Stimulated activated CD4-positive, alpha-beta T cell treated with anti-CD3 and anti-CD28 coated beads, Interleukin-4, amount 100 ng/mL, for 4 hours (primary cell): Measurements from ENCODE around the gene MRPL17.

Experiments used
- DNase-seq, 2 experiments: peaks; one replicate each; pipeline ENCODE4 v3.0.0-alpha.2; 2020

The MRPL17 gene

GRCh38 chr11:6681949-6682348, 1.2 kb downstream of the MRPL17 start:
- DNase-seq, result no peak

GRCh38 chr11:6681505-6681904, 1.6 kb downstream of the MRPL17 start:
- no peak for DNase-seq

- DNase-seq, result no peak
Measured at GRCh38 chr11:6677018-6677417, 6.1 kb downstream of the MRPL17 start.

GRCh38 chr11:6674862-6675261, 8.3 kb downstream of the MRPL17 start:
- DNase-seq, result no peak

GRCh38 chr11:6674219-6674597, 8.9 kb downstream of the MRPL17 start:
- DNase-seq, result no peak

GRCh38 chr11:6673523-6674218, 9.5 kb downstream of the MRPL17 start:
- no peak for DNase-seq

- DNase-seq, result no peak
Measured at GRCh38 chr11:6671991-6672390, 11.1 kb downstream of the MRPL17 start.

- no peak for DNase-seq
Measured at GRCh38 chr11:6670202-6670830, 12.8 kb downstream of the MRPL17 start.

- DNase-seq, result no peak
Measured at GRCh38 chr11:6667733-6668374, 15.3 kb downstream of the MRPL17 start.

GRCh38 chr11:6666302-6667183, 16.6 kb downstream of the MRPL17 start:
- DNase-seq, result no peak

GRCh38 chr11:6664551-6664950, 18.6 kb downstream of the MRPL17 start:
- no peak for DNase-seq

GRCh38 chr11:6663794-6664469, 19.2 kb downstream of the MRPL17 start:
- DNase-seq, result no peak

- no peak for DNase-seq
Measured at GRCh38 chr11:6660712-6661111, 22.4 kb downstream of the MRPL17 start.

- no peak for DNase-seq
Measured at GRCh38 chr11:6658647-6659046, 24.5 kb downstream of the MRPL17 start.

- DNase-seq, result no peak
Measured at GRCh38 chr11:6657346-6657745, 25.8 kb downstream of the MRPL17 start.

GRCh38 chr11:6656936-6657335, 26.2 kb downstream of the MRPL17 start:
- DNase-seq, result no peak

- DNase-seq, result no peak
Measured at GRCh38 chr11:6656584-6656915, 26.6 kb downstream of the MRPL17 start.

GRCh38 chr11:6655790-6656583, 27.2 kb downstream of the MRPL17 start, which contains the start of gene DCHS1:
Gene DCHS1, minus strand, starts transcription at chr11:6655809. Its CDS starts 14,196 bp downstream, at chr11:6641613.
- peak in 1 of 2 experiments; percentile 12 for DNase-seq

- peak; percentile 30 to 35 for DNase-seq
Measured at GRCh38 chr11:6655020-6655789, 27.9 kb downstream of the MRPL17 start.

- peak in 1 of 2 experiments; percentile 38 for DNase-seq
Measured at GRCh38 chr11:6654281-6655019, 28.7 kb downstream of the MRPL17 start.
